Esophagus muscularis mucosa (tissue), 4 donors: ENCODE results near the gene BAHCC1.
"Not testable (repeated sequence)": the region's sequence is repeated elsewhere in the genome, so short reads cannot be mapped to it uniquely, and the experiment has no call there.

Experiments used
- CTCF ChIP-seq, 3 experiments: fragments of 200-600 bp in 2 of 3; fragments of 450-650 bp in 1 of 3; sonication (generic) in 2 of 3; IDR thresholded peaks; one replicate each; pipeline ENCODE4 v1.5.1; 2017 to 2019; ENCODE audit warnings: antibody characterized with exemption in 3 of 3, mild to moderate bottlenecking in 2 of 3, moderate library complexity in 1 of 3
- EP300 ChIP-seq: sonication (generic); formaldehyde crosslinking; IDR thresholded peaks from one replicate; pipeline ENCODE4 v1.6.1; 2017; ENCODE audit warnings: antibody characterized with exemption
- POLR2A ChIP-seq: fragments of 450-650 bp; IDR thresholded peaks from one replicate; pipeline ENCODE4 v1.6.1; 2017; ENCODE audit warnings: antibody characterized with exemption, moderate library complexity, mild to moderate bottlenecking, low read depth

GRCh38 chr17:81425716-81426392 is 30.6 kb downstream of the BAHCC1 start:
- TF ChIP-seq CTCF (IDR thresholded peaks at IDR 0.05); POLR2A; EP300: not testable (repeated sequence)
